Measurements from ENCODE around the gene MYEF2.

The MYEF2 gene

GRCh38 chr15:48089702-48090101 is 88.4 kb downstream of the MYEF2 start:
- DNase-seq (ENCODE audit: insufficient read length, low spot score) (no peak), FAIRE-seq (no peak)
- no peak for TF ChIP-seq POLR2A (IDR thresholded peaks at IDR 0.05; ENCODE audit: low read depth, low read length)

- FAIRE-seq (no peak), DNase-seq (ENCODE audit: insufficient read length, low spot score) (no peak)
- no peak for TF ChIP-seq POLR2A (IDR thresholded peaks at IDR 0.05; ENCODE audit: low read depth, low read length)
These were observed 90.3 kb downstream of the MYEF2 start for GRCh38 chr15:48087844-48088243.

GRCh38 chr15:48086576-48086975 is 91.5 kb downstream of the MYEF2 start:
- no peak for TF ChIP-seq POLR2A (IDR thresholded peaks at IDR 0.05; ENCODE audit: low read depth, low read length)
- DNase-seq (ENCODE audit: insufficient read length, low spot score) (no peak), FAIRE-seq (no peak)

GRCh38 chr15:48086133-48086532 is 92.0 kb downstream of the MYEF2 start:
- FAIRE-seq (no peak), DNase-seq (ENCODE audit: insufficient read length, low spot score) (no peak)
- TF ChIP-seq POLR2A (IDR thresholded peaks at IDR 0.05; ENCODE audit: low read depth, low read length): no peak

- FAIRE-seq: no peak
- DNase-seq (ENCODE audit: insufficient read length, low spot score): no peak
- TF ChIP-seq POLR2A (IDR thresholded peaks at IDR 0.05; ENCODE audit: low read depth, low read length): no peak
These were observed 92.5 kb downstream of the MYEF2 start for GRCh38 chr15:48085591-48085930.

- FAIRE-seq (no peak), DNase-seq (ENCODE audit: insufficient read length, low spot score) (no peak)
These were observed 93.1 kb downstream of the MYEF2 start for GRCh38 chr15:48084759-48085590.

More at GRCh38 chr15:48084759-48085590, 93.1 kb downstream of the MYEF2 start:
- TF ChIP-seq POLR2A (IDR thresholded peaks at IDR 0.05; ENCODE audit: low read depth, low read length): no peak

Measured in H54 (cell line).